Neural cell (in vitro differentiated cells): ENCODE data around the gene CPSF7.

Experiments used
- CTCF ChIP-seq: fragments of 450-650 bp; IDR thresholded peaks from 2 replicates; pipeline ENCODE4 v1.5.1; 2014; ENCODE audit warnings: antibody characterized with exemption, mild to moderate bottlenecking, moderate library complexity; ENCODE audit not compliant: poor library complexity, severe bottlenecking
- EP300 ChIP-seq: fragments of 450-650 bp; conservative IDR thresholded peaks from 2 replicates; pipeline ENCODE4 v1.6.1; 2014; ENCODE audit warnings: antibody characterized with exemption, mild to moderate bottlenecking, moderate library complexity; ENCODE audit not compliant: poor library complexity, severe bottlenecking
- MXI1 ChIP-seq: fragments of 450-650 bp; conservative IDR thresholded peaks from 2 replicates; pipeline ENCODE4 v1.6.1; 2014; ENCODE audit warnings: antibody characterized with exemption, mild to moderate bottlenecking; ENCODE audit not compliant: poor library complexity, severe bottlenecking
- POLR2AphosphoS5 ChIP-seq: IDR thresholded peaks from 2 replicates; pipeline ENCODE4 v1.6.1; 2012
- RAD21 ChIP-seq: fragments of 450-650 bp; conservative IDR thresholded peaks from 2 replicates; pipeline ENCODE4 v1.6.1; 2014; ENCODE audit warnings: antibody characterized with exemption, mild to moderate bottlenecking, moderate library complexity
- SMC3 ChIP-seq: fragments of 450-650 bp; conservative IDR thresholded peaks from 2 replicates; pipeline ENCODE4 v1.6.1; 2014; ENCODE audit warnings: antibody characterized with exemption, mild to moderate bottlenecking, moderate library complexity; ENCODE audit not compliant: poor library complexity

GRCh38 chr11:61369372-61370348 is 60.1 kb downstream of the CPSF7 start:
- TF ChIP-seq CTCF, result no peak
- TF ChIP-seq POLR2AphosphoS5, result no peak
- TF ChIP-seq EP300, result no peak
- no peak for TF ChIP-seq RAD21
- TF ChIP-seq SMC3, result no peak
- no peak for TF ChIP-seq MXI1
